T47D (cell line): ENCODE data around the gene PSAP.
"Not testable (repeated sequence)": the region's sequence is repeated elsewhere in the genome, so short reads cannot be mapped to it uniquely, and the experiment has no call there.

ENCODE experiments used
- DNase-seq, 2 experiments: peaks; one replicate each; pipeline versions ENCODE4 v3.0.0 to v3.0.0-alpha.2; 2011 to 2012; ENCODE audit warnings: low read depth in 1 of 2, low spot score in 1 of 2
- JUND ChIP-seq: IDR thresholded peaks from 2 replicates; pipeline ENCODE4 v1.6.1; 2012; ENCODE audit warnings: low read depth
- in situ Hi-C: cut with HindIII; loops from 2 replicates; pipeline ENCODE4 v1.10.0; 2016; ENCODE audit warnings: low sequenced_read_pairs, low pct_unique_long_range_greater_than_20kb

The PSAP gene

DNA sequence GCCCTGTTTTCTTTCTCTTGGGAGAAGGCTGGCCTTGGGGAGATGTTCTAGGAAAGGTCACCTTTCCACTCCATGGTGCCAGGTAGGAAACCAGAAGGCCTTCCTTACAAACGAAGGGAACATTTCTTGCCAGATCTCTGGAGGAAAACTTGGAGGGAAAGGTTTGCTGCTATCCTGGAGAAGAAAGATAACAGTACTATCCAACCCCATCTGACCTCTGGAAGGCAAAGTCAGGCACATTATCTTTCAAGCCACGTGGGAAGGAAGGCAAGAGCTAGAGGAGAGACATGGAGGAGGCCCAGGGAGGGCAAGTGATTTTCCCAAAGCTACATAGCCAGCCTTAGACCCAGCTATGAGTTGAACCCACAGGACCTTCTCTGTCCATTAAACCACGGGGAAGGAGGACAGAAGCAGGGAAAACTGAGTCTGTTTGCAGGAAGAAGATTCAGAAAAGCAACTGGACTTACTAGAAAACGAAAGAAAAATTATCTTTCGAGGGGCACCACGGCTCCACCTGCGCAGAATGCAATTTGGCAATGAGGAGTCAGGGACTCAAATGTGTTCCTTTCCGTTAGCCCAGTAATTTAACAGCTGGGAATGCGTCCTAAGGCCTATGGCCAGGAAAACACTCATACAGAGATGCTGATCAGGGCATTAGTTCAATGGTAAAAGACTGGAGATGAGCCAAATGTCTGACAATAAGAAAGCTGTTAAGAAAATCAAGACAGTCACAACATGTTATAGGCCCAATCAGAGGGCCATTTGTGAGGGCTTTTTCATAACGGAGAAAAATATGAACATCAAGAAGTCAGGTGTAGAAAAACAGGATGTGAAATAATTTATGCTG lies 32.0 kb upstream of the PSAP start:
- TF ChIP-seq JUND: no peak
- no peak for DNase-seq
- in situ Hi-C loops: no loop called here

DNA sequence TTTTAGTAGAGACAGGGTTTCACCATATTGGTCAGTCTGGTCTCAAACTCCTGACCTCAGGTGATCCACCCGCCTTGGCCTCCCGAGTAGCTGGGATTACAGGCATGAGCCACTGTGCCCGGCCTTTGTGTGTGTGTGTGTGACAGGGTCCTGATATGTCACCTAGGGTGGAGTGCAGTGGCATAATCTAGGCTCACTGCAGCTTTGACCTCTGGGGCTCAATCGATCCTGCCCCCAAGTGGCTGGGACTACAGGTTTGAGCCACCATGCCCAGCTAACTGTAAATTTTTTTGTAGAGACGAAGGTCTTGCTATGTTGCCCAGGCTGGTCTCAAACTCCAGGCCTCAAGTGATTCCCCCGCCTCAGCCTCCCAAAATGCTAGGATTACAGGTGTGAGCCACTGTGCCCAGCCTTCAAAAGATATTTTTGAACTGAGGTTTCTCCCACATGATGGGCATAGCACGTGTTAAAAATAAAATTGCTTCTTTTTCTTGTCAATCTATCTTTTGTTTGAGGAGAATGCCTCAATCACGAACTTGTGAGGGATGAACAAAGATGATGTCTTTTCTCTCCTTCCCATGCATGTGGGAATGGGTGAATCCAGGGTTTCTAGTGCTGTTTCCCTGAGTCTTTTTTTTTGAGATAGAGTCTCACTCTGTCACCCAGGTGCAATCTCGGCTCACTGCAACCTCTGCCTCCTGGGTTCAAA lies 30.8 kb upstream of the PSAP start:
- DNase-seq: no peak
- in situ Hi-C loops: no loop called here
- TF ChIP-seq JUND: no peak

DNA sequence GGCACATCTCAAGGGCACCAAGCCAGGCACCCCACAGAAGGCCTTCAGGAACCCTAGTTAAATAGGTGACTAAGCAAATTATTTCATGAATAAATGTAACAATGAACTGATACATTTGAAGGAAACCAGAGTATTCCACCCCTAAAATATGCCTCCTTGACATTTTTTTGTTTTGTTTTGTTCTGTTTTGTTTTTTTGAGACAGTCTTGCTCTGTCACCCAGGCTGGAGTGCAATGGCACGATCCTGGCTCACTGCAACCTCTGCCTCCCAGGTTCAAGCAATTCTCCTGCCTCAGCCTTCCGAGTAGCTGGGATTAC lies 30.2 kb upstream of the PSAP start:
- in situ Hi-C loops, DNase-seq: not testable (repeated sequence)

DNA sequence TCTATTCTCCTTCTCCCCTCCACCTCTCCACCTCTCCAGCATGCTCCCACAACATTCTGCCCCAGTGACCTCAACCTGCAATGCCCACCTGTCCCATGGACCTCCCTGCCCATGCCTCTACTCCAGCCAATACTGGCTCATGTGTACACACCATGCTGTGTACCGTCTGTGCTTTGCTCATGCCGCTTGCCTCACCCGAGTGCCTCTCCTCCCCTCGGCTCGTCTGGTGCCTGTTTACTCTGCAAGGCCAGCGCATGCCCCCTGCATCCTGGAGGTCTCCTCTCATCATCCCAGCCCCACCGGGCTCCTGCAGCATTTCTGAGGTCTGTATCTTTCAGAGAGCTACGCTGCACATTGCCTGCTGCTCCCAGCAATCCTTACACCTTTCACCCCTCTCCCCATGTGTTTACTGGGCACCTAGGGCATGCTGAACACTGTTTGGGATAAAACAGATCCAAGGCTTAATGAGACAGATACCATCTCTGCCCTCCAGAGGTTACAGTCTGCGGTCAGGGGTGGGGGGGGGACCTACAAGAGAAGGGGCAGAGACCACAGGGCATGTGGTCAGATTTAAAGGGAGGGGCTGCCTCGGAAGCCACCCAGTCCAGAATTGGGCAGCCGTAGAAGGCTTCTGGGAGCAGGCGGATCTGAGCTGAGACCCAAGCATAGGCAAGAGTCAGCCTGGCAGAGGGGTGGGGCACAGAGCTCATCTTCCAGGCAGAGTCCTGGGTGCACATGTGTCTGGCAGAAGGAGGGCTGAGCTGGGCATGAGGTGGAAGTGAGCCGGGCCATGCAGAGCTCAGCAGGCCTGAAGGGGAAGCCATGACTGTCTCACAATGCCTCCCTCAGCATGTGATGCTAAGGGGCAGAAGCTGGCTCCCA lies 29.6 kb upstream of the PSAP start:
- in situ Hi-C loops: no loop called here
- TF ChIP-seq JUND: no peak
- DNase-seq: no peak

DNA sequence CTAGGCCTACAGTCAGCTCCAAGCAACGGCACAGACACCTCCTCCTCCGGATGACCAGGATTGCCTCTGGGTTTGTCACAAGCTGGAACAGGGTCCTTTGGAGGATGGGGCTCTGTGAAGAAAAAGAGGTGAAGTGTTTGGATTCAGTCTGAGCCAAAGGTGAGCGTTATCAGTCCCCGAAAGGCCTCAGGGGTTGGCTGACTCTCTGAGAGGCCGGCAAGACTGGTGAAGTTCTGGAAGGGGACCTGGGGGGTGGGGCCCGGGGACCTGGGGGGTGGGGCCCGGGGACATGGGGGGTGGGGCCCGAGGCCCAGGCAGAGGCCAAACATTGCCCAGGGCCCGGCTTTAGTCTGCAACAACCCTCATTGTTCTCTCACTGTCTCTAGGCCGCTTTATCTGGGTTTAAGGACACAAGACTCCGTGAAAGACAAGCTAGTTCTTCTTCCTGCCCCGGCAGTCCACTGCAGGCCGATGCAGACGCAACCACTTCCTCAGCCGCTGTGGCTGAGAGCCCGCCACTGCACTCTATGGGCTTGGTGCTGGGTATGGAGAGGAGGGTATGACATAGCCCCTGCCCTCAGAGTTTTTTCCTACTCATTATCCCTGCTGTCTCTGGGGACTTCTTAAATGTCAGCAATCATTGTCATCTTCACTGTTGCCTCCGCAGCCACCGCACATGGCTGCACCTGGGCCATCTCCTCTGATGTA lies 27.4 kb upstream of the PSAP start:
- in situ Hi-C loops: no loop called here
- no peak for TF ChIP-seq JUND
- DNase-seq: no peak

DNA sequence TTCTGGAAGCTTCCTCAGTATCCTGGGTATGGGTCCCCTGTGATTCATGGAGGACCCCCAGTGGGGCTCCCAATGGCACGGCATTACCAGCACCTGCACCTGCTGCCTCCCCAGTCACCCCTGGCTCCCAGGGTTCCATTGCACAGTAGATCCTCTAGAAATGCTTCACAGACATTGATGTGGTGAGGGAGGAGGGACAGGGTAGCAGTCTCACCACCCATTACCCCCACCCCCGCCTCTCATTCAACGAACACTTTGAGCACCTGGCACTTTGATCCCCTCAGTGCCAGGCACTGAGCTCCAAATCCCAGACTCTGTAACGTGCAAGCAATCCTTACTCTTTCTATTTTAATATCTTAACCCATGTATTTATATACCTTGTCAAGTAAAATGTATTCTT lies 26.8 kb upstream of the PSAP start:
- TF ChIP-seq JUND: no peak
- no peak for DNase-seq
- in situ Hi-C loops: no loop called here

DNA sequence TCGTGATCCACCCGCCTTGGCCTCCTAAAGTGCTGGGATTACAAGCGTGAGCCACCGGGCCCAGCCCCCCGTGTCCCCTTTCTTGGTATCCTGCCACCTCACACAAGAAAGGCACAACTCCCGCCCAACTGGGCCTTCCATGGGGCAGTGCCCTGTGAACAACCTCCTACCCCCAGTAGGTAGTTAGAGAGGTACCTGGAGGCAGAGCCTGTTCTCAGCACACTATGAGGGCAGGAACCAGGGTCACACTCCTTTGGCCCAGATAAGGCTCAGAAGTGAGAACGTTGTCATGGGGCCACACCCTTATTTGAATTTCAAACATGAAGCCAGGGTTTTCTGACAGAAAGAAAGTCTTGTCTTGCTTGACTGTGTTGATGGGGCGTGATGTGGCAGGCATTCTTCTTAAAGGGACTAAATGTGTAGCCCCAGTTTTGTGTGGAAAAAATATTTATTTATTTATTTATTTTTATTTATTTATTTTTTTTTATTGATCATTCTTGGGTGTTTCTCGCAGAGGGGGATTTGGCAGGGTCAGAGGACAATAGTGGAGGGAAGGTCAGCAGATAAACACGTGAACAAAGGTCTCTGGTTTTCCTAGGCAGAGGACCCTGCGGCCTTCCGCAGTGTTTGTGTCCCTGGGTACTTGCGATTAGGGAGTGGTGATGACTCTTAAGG lies 23.8 kb upstream of the PSAP start:
- DNase-seq, in situ Hi-C loops: not testable (repeated sequence)

DNA sequence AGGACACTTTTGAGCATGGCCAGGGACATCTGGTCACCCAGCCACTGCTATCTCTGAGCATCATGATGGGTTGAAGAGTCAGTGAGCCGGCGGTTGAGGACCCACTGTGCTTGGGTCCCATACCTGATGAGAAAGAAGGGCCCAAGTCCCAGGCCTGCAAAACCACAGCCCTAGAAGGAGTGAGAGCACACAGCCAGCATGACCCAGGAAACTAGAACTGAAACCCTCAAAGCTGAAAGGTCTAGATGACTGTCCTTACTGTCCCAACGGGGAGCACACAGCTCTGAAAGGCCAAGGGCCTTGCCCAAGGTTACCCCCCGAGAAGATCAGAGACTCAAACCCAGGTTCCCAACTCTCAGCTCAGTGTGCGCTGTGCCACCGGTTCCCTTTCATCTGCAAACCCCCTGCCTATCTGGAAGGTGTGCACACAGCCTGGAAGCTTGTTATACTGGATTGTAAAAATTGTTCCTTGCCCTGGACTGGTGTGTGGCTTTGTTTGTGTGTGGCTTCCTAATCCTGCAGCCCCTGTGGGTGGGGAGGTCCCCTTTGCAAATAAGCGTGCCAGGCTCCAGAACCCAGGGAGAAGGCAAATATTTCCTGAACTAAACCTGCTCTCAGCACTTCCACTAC lies 22.6 kb upstream of the PSAP start:
- in situ Hi-C loops: no loop called here
- TF ChIP-seq JUND: no peak
- no peak for DNase-seq

DNA sequence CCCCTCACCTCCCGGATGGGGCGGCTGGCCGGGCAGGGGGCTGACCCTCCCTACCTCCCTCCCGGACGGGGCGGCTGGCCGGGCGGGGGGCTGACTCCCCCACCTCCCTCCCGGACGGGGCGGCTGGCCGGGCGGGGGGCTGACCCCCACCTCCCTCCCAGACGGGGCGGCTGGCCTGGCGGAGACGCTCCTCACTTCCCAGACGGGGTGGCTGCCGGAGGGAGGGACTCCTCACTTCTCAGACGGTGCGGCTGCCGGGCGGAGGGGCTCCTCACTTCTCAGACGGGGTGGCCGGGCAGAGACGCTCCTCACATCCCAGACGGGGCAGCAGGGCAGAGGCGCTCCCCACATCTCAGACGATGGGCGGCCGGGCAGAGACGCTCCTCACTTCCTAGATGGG lies 18.6 kb upstream of the PSAP start:
- in situ Hi-C loops: not testable (repeated sequence)

DNA sequence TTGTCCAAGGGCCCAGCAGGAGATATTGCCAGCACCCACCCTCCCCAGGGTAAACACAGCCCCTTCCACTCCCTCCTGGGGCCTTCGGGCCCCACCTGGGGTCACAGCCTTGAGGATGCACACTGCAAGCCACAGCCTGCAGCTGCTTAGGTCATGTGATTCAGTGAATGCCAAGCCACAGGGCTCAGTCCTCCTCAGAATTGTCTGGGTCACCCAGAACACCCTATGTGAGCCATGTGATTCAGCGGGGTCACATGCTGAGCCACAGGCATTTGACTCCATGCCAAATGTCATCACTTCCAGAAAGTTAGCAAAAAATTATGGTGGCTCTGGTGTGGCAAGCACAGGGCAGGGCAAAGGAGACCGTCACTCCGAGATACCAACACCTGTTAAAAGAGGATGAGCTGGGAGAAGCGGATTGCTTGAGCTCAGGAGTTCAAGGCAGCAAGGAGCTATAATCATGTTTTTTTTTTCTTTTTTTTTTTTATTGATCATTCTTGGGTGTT lies 17.2 kb upstream of the PSAP start:
- peak in 1 of 2 experiments; percentile 54 for DNase-seq
- in situ Hi-C loops: no loop called here
- TF ChIP-seq JUND: no peak

More for the DNA sequence above, 18.6 kb upstream of the PSAP start:
- DNase-seq: not testable (repeated sequence)

DNA sequence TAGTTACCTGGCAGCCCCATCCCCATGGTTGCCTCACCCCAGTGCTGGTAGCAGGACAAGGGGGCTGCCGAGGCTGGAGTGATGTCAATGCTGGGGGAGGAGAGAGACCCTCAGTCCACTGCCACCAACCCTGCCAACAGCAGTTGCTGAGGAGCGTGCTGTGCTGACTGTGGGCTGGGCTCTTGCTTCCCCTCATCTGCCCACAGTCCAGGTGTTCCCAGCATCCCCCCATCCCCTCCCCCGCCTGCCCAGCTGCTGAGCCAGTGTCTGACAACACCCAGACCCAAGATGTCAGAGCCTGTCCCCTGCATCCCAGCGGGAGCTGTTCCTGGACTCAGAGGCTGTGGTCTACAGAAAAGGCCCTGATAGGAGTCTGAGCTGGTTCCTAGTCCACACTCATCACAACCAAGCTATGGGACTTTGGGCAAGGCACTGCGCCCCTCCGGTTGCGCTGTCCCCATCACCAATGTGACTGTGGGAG lies 14.6 kb upstream of the PSAP start:
- in situ Hi-C loops: no loop called here
- no peak for TF ChIP-seq JUND
- no peak for DNase-seq
